Karpas-422 (cell line): Measurements from ENCODE around the gene ADGRG3. TPM values are rescaled to one million over a fixed set of nuclear protein-coding genes. Genes with fewer than 3 reads are reported as not detected.
"Not testable (repeated sequence)": the region's sequence is repeated elsewhere in the genome, so short reads cannot be mapped to it uniquely, and the experiment has no call there.

ENCODE experiments used
- DNase-seq: peaks from one replicate; pipeline ENCODE4 v3.0.0-alpha.2; 2015
- H2AFZ ChIP-seq: fragments of 200-600 bp; sonication (generic); 2 replicates; pipeline ENCODE4 v1.6.1; 2014; ENCODE audit warnings: antibody characterized with exemption, low read length, mixed read lengths
- H3K27ac ChIP-seq: fragments of 200-600 bp; sonication (generic); 2 replicates; pipeline ENCODE4 v1.5.1; 2014; ENCODE audit warnings: mild to moderate bottlenecking, low read length, moderate library complexity
- H3K27me3 ChIP-seq: fragments of 200-600 bp; sonication (generic); 2 replicates; pipeline ENCODE4 v1.6.1; 2014; ENCODE audit warnings: low read length, mixed read lengths
- H3K36me3 ChIP-seq: fragments of 200-600 bp; sonication (generic); 2 replicates; pipeline ENCODE4 v1.6.1; 2014; ENCODE audit warnings: low read length, mixed read lengths; ENCODE audit not compliant: insufficient read depth
- H3K4me1 ChIP-seq: fragments of 200-600 bp; sonication (generic); 2 replicates; pipeline ENCODE4 v1.6.1; 2014; ENCODE audit warnings: mild to moderate bottlenecking, low read length, mixed read lengths
- H3K4me2 ChIP-seq: fragments of 200-600 bp; sonication (generic); 2 replicates; pipeline ENCODE4 v1.6.1; 2014; ENCODE audit warnings: low read length, low read depth, mild to moderate bottlenecking; ENCODE audit not compliant: poor library complexity, severe bottlenecking
- H3K4me3 ChIP-seq: fragments of 200-600 bp; sonication (generic); 2 replicates; pipeline ENCODE4 v1.5.1; 2014; ENCODE audit warnings: mild to moderate bottlenecking, antibody characterized with exemption, low read length, mixed read lengths
- H3K79me2 ChIP-seq: fragments of 200-600 bp; sonication (generic); 2 replicates; pipeline ENCODE4 v1.6.1; 2014; ENCODE audit warnings: mild to moderate bottlenecking, low read length, mixed read lengths
- H3K9ac ChIP-seq: fragments of 200-600 bp; sonication (generic); 2 replicates; pipeline ENCODE4 v1.6.0; 2014; ENCODE audit warnings: low read length
- H3K9me2 ChIP-seq: fragments of 200-600 bp; sonication (generic), shearing (Covaris generic); replicated peaks from 2 replicates; pipeline ENCODE4 v1.6.0; 2014; ENCODE audit warnings: mild to moderate bottlenecking, low read length, moderate library complexity; ENCODE audit not compliant: insufficient read depth
- H3K9me3 ChIP-seq: fragments of 300-700, 200-600 bp; sonication (generic); 2 replicates; pipeline ENCODE4 v1.6.1; 2014; ENCODE audit warnings: low read length, mixed read lengths
- H4K20me1 ChIP-seq: fragments of 200-600 bp; sonication (generic); 2 replicates; pipeline ENCODE4 v1.6.1; 2014; ENCODE audit warnings: mild to moderate bottlenecking, antibody characterized with exemption, low read length, low read depth; ENCODE audit not compliant: insufficient read depth
- total RNA-seq: library from RNA; depleted of rRNA; stranded (reverse); fragments of >200 nt; shearing (Covaris generic); gene quantifications from 2 replicates; pipeline ENCODE4 v1.2.3, GENCODE V29; 2014; ENCODE audit warnings: low replicate concordance

The ADGRG3 gene
- total RNA-seq, 1 experiment from 2014 or later: not detected

DNA sequence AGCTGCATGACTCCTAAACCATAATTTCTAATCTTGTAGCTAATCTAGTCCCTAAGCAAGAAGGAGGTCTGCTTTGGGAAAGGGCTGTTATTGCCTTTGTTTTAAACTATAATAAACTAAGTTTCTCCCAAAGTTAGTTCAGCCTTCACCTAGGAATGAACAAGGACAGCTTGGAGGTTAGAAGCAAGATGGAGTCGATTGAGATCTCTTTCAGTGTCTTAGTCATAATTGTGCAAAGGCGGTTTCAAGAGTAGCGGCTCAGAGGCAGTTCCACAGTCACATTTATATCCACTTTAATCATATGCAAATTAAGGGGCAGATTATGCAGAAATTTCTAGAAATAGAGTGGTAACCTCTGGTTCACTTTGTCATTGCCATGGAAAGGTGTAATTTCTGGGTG lies 43.9 kb downstream of the ADGRG3 start:
- DNase-seq: no peak
- Histone ChIP-seq H4K20me1 (no peaks in the 10 kb centered on the region), H3K36me3 (no peaks in the 10 kb centered on the region)

DNA sequence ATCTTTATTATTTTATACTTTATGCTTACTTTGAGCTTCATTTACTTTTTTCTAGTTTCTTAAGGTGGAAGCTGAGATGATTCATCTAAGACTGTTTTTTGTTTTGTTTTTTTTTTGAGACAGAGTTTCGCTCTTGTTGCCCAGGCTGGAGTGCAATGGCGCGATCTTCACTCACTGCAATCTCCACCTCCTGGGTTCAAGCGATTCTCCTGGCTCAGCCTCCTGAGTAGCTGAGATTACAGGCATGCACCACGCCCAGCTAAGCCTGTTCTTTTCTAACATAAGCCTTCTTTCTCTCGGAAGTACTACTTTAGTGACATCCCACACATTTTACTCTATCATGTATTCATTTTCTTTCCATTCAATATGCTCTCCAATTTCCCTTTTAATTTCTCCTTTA lies 44.5 kb downstream of the ADGRG3 start:
- not testable (repeated sequence) for H3K36me3 ChIP-seq, H4K20me1 ChIP-seq, H3K4me2 ChIP-seq, H3K4me3 ChIP-seq, H3K4me1 ChIP-seq, H2AFZ ChIP-seq, H3K27me3 ChIP-seq, H3K9me3 ChIP-seq, H3K79me2 ChIP-seq, H3K9me2 ChIP-seq, H3K9ac ChIP-seq, DNase-seq, H3K27ac ChIP-seq

More for the DNA sequence above, 43.9 kb downstream of the ADGRG3 start:
- peaks cover 4% of the 10 kb centered on the region for H3K4me1 ChIP-seq
- H3K4me3 ChIP-seq: no peak overlapping the region
- H3K27me3 ChIP-seq: no peaks in the 10 kb centered on the region
- H2AFZ ChIP-seq: no peak overlapping the region
- no peak overlapping the region for H3K9ac ChIP-seq
- H3K9me3 ChIP-seq: no peaks in the 10 kb centered on the region
- no peak overlapping the region for H3K27ac ChIP-seq
- no peaks in the 10 kb centered on the region for H3K79me2 ChIP-seq
- H3K9me2 ChIP-seq: no peaks in the 10 kb centered on the region
- no peak overlapping the region for H3K4me2 ChIP-seq

DNA sequence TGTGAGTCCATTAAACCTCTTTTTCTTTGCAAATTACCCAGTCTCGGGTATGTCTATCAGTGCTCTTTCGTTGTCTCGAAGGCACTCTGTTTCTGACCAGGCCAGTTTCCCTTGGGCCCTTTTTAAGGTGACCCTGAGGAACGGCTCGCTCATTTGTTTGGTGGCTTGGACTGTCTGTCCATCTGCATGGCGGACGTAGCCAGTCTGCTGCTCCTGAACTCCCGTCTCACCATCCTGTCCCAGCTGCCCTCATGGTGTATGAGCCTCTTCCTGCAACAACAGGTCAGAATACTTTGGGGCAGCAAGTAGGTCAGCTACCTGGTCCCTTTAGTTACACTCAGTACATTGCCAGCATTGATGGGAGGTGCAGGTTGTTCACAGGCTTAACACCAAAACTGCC lies 45.5 kb downstream of the ADGRG3 start:
- Histone ChIP-seq H2AFZ (no peak overlapping the region), H3K4me2 (no peak overlapping the region), H3K9me3 (no peaks in the 10 kb centered on the region), H3K9me2 (no peaks in the 10 kb centered on the region), H4K20me1 (no peaks in the 10 kb centered on the region), H3K27ac (no peak overlapping the region), H3K9ac (no peak overlapping the region), H3K27me3 (no peaks in the 10 kb centered on the region), H3K36me3 (no peaks in the 10 kb centered on the region), H3K79me2 (no peaks in the 10 kb centered on the region), H3K4me1 (peaks cover 4% of the 10 kb centered on the region), H3K4me3 (no peak overlapping the region)
- no peak for DNase-seq

DNA sequence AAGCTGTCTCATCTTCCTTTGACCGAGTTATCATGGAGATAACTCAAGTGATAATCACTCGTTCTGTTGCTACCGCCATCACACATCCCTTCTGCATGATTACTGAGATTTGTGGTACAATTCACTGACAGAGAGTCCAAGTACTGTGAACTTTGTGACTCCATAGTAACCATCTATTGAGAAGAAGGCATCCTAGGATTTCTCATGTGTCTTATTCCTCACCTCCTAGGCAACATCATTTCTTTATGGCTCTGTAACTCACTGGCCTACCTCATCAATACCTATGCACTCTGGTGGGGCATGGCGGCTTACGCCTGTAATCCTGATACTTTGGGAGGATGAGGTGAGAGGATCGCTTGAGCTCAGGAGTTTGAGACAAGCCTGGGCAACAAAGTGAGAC lies 45.9 kb downstream of the ADGRG3 start:
- H3K9ac ChIP-seq: no peak overlapping the region
- H2AFZ ChIP-seq: no peak overlapping the region
- H3K4me3 ChIP-seq: no peak overlapping the region
- no peaks in the 10 kb centered on the region for H3K27me3 ChIP-seq
- no peak overlapping the region for H3K4me2 ChIP-seq
- H3K36me3 ChIP-seq: no peaks in the 10 kb centered on the region
- no peak for DNase-seq
- no peak overlapping the region for H3K27ac ChIP-seq
- H3K9me3 ChIP-seq: no peaks in the 10 kb centered on the region
- H3K79me2 ChIP-seq: no peaks in the 10 kb centered on the region
- no peaks in the 10 kb centered on the region for H4K20me1 ChIP-seq
- H3K9me2 ChIP-seq: no peaks in the 10 kb centered on the region
- peaks cover 4% of the 10 kb centered on the region for H3K4me1 ChIP-seq

DNA sequence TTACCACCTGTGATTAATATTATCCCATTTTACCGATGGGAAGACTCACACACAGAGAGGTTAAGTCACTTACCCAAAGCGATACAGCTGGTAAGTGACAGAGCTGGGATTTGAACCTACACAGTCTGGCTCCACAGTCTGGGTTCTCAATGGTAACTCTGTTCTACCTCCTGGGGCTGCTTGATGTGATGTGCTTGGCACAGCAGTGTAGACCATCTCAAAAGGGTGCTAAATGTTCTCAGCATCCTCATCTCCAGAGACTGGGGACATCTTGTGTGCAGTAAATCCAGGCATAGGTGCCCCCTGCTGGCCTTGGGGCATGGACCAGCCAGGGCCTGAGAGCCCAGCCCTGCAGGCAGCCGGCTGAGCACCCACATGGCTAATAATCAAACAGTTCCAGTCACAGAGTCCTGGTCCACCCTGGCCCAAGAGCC lies 52.1 kb downstream of the ADGRG3 start:
- Histone ChIP-seq H3K4me3 (no peak overlapping the region), H3K9me3 (no peaks in the 10 kb centered on the region), H3K4me1 (no peaks in the 10 kb centered on the region), H3K27ac (no peak overlapping the region), H3K9me2 (no peaks in the 10 kb centered on the region), H4K20me1 (no peaks in the 10 kb centered on the region), H3K4me2 (no peak overlapping the region), H3K9ac (no peak overlapping the region), H2AFZ (no peak overlapping the region), H3K79me2 (no peaks in the 10 kb centered on the region), H3K27me3 (no peaks in the 10 kb centered on the region), H3K36me3 (no peaks in the 10 kb centered on the region)
- DNase-seq: peak; percentile 74

DNA sequence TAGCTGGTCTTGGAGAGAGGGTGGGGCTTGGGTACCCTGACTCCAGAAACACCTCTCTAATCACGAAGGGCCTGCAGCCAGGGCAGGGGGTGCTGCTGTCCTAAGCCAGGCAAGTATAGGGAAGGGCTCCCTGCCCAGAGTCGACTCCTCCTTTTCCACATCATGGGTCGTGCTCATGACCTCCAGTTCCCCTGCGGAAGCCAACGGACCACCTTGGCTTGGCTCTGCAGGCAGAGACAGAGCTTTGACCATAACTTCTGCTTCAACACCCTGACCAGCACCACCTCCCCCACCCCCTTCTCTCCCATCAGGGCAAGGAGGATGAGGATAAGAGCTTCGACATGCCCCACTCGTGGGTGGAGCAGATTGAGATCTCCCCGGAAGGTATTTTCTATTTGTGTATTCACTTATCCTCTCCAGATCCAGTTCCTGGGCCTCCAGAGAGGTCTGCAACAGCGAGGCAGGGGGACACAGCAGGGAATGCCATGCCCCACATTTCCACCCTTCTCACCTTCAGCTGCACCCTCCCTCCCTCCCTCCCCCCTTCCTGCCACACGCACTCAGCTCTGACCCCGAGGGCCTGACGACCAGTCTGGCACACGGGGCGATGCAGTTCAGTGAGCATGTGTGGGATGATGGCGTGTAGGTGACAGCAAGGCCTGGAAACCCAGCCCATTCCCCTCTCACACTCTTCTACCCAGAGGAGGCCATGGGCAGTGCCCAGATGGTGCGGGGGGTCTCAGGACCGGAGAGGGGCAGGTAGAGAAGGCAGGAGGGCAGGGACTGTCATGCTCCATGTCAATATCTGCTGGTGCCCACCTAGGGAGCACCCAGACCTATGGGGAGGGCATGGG lies 53.5 kb downstream of the ADGRG3 start:
- no peaks in the 10 kb centered on the region for H4K20me1 ChIP-seq
- H3K27me3 ChIP-seq: no peaks in the 10 kb centered on the region
- no peaks in the 10 kb centered on the region for H3K36me3 ChIP-seq
- no peak overlapping the region for H3K4me3 ChIP-seq
- H3K9me2 ChIP-seq: no peaks in the 10 kb centered on the region
- H3K4me1 ChIP-seq: no peaks in the 10 kb centered on the region
- no peak overlapping the region for H3K4me2 ChIP-seq
- no peaks in the 10 kb centered on the region for H3K9me3 ChIP-seq
- H2AFZ ChIP-seq: no peak overlapping the region
- H3K9ac ChIP-seq: no peak overlapping the region
- H3K27ac ChIP-seq: no peak overlapping the region
- DNase-seq: no peak
- no peaks in the 10 kb centered on the region for H3K79me2 ChIP-seq

DNA sequence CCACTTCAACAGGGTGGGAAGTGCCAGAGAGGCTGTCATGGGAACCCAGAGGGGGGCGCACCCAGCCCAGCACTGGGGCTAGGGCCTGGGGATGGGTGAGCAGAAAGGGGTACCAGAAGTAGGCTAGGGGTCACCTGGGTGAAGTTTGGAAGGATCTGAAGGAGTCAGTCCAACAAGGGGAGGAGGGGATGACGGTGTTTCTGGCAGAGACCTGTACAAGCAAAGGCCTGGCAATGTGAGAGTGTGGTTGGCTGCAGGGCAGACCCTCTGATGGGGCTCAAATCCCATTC lies 54.0 kb downstream of the ADGRG3 start:
- Histone ChIP-seq H3K4me1 (no peaks in the 10 kb centered on the region), H3K9ac (no peak overlapping the region), H3K27me3 (no peaks in the 10 kb centered on the region), H3K9me3 (no peaks in the 10 kb centered on the region), H3K79me2 (no peaks in the 10 kb centered on the region), H3K4me2 (no peak overlapping the region), H3K4me3 (no peak overlapping the region), H3K36me3 (no peaks in the 10 kb centered on the region), H4K20me1 (no peaks in the 10 kb centered on the region), H2AFZ (no peak overlapping the region), H3K9me2 (no peaks in the 10 kb centered on the region), H3K27ac (no peak overlapping the region)
- DNase-seq: no peak

DNA sequence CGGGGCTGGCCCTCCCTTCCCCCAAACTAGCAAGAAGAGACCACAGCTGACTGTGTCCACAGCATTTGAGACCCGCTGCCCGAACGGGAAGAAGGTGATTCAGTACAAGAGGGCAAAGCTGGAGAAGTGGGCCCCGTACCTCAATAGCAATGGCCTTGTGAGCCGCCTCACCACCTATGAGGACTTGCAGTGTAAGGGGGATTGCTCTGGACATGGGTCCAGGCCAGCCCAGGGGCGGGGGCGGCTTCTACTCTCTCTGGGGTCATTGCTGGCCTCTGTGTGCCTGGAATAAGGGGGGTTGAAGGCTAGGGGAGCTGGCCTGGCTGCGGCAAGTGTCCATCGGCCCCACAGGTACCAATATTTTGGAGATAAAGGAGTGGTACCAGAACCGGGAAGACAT lies 54.5 kb downstream of the ADGRG3 start:
- H4K20me1 ChIP-seq: no peaks in the 10 kb centered on the region
- H3K4me1 ChIP-seq: no peaks in the 10 kb centered on the region
- H3K4me3 ChIP-seq: no peak overlapping the region
- H3K27me3 ChIP-seq: no peaks in the 10 kb centered on the region
- H3K79me2 ChIP-seq: no peaks in the 10 kb centered on the region
- H3K27ac ChIP-seq: no peak overlapping the region
- no peak overlapping the region for H2AFZ ChIP-seq
- H3K9me2 ChIP-seq: no peaks in the 10 kb centered on the region
- H3K36me3 ChIP-seq: no peaks in the 10 kb centered on the region
- H3K9me3 ChIP-seq: no peaks in the 10 kb centered on the region
- H3K4me2 ChIP-seq: no peak overlapping the region
- DNase-seq: no peak
- no peak overlapping the region for H3K9ac ChIP-seq
